Adipocyte (in vitro differentiated cells): ENCODE measurements around the gene RANGRF.

ENCODE experiments used
- DNase-seq: peaks from one replicate; pipeline ENCODE4 v3.0.0-alpha.2; 2015; ENCODE audit warnings: low read depth
- H3K27me3 ChIP-seq: replicated peaks from 2 replicates; pipeline ENCODE4 v1.7.0; 2013; ENCODE audit warnings: mild to moderate bottlenecking, low read length, moderate library complexity; ENCODE audit not compliant: control insufficient read depth, insufficient read depth
- H3K36me3 ChIP-seq: 2 replicates; pipeline ENCODE4 v1.7.0; 2013; ENCODE audit warnings: low read length, mild to moderate bottlenecking, moderate library complexity; ENCODE audit not compliant: control insufficient read depth, insufficient read depth, severe bottlenecking
- H3K4me1 ChIP-seq: 2 replicates; pipeline ENCODE4 v1.7.0; 2013; ENCODE audit warnings: mild to moderate bottlenecking, low read length, moderate library complexity; ENCODE audit not compliant: control insufficient read depth, insufficient read depth
- H3K4me3 ChIP-seq: 2 replicates; pipeline ENCODE4 v1.7.0; 2013; ENCODE audit warnings: mild to moderate bottlenecking, low read length, moderate library complexity
- H3K9ac ChIP-seq: 2 replicates; pipeline ENCODE4 v1.7.0; 2013; ENCODE audit warnings: mild to moderate bottlenecking, low read length, moderate library complexity
- H3K9me3 ChIP-seq: 2 replicates; pipeline ENCODE4 v1.7.0; 2013; ENCODE audit warnings: mild to moderate bottlenecking, low read length, moderate library complexity; ENCODE audit not compliant: control insufficient read depth

Gene RANGRF

GRCh38 chr17:8337802-8338752 lies 49.6 kb downstream of the RANGRF start:
- Histone ChIP-seq H3K9ac (peak overlapping the region; percentile 8), H3K9me3 (no peaks in the 10 kb centered on the region), H3K4me3 (peak overlapping the region; percentile 58), H3K36me3 (no peaks in the 10 kb centered on the region), H3K27me3 (peaks cover 4% of the 10 kb centered on the region), H3K4me1 (peaks cover 10% of the 10 kb centered on the region)
- DNase-seq, result no peak

DNA sequence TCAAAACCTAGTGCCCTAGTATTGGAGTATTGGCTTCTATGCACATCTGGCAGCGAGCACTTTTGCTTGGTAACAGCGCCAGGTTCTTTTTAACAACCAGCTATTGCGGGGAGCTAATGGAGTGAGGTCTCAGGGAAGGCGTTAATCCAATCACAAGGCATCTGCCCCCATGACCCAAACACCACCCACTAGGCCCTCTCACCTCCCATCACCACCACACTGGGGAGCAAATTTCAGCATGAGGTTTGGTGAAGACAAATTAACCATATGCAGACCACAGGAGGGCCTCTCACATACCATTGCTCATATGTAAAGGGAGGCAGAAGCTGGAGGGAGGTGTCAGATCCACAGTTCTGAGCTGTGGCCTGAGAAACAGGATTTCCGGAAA lies 50.3 kb downstream of the RANGRF start:
- Histone ChIP-seq H3K4me3 (no peak overlapping the region), H3K9ac (no peak overlapping the region), H3K27me3 (peaks cover 4% of the 10 kb centered on the region), H3K4me1 (peaks cover 10% of the 10 kb centered on the region), H3K36me3 (no peaks in the 10 kb centered on the region), H3K9me3 (no peaks in the 10 kb centered on the region)
- no peak for DNase-seq

GRCh38 chr17:8339540-8339939 lies 51.1 kb downstream of the RANGRF start, which contains the start of gene ODF4:
TSS of gene ODF4 (plus strand) at chr17:8339840. CDS start at chr17:8340052, 212 bp downstream.
- peaks cover 10% of the 10 kb centered on the region for H3K4me1 ChIP-seq
- no peak within 1 kb of the TSS for H3K9ac ChIP-seq
- no peaks in the 10 kb centered on the region for H3K9me3 ChIP-seq
- H3K27me3 ChIP-seq, result peaks cover 4% of the 10 kb centered on the region
- no peaks in the 10 kb centered on the region for H3K36me3 ChIP-seq
- no peak within 1 kb of the TSS for H3K4me3 ChIP-seq
- DNase-seq, result no peak
